HG02840 (cell line): ENCODE data around the gene ATP11A.

Source experiments
- ATAC-seq: cut with Tn5 transposase; IDR thresholded peaks from one replicate; pipeline ENCODE4 v1.9.1; 2021; ENCODE audit warnings: mild to moderate bottlenecking, moderate library complexity, moderate number of reproducible peaks; ENCODE audit not compliant: unreplicated experiment, low FRiP score

Gene ATP11A

GRCh38 chr13:112756081-112756480 lies 66.2 kb downstream of the ATP11A start:
- ATAC-seq, result no peak

GRCh38 chr13:112756511-112756966 lies 66.7 kb downstream of the ATP11A start:
- ATAC-seq, result no peak

GRCh38 chr13:112756967-112757758 lies 67.3 kb downstream of the ATP11A start:
- ATAC-seq, result no peak

- ATAC-seq, result no peak
Observed at GRCh38 chr13:112757759-112758086, 67.9 kb downstream of the ATP11A start.

GRCh38 chr13:112759053-112759452 lies 69.2 kb downstream of the ATP11A start:
- no peak for ATAC-seq

- no peak for ATAC-seq
Observed at GRCh38 chr13:112759827-112760226, 70.0 kb downstream of the ATP11A start.

GRCh38 chr13:112760435-112760834 lies 70.6 kb downstream of the ATP11A start:
- ATAC-seq, result no peak

- ATAC-seq, result no peak
Observed at GRCh38 chr13:112760931-112761330, 71.1 kb downstream of the ATP11A start.

- ATAC-seq, result no peak
Observed at GRCh38 chr13:112761701-112762689, 72.2 kb downstream of the ATP11A start.

GRCh38 chr13:112762690-112763080 lies 72.8 kb downstream of the ATP11A start:
- ATAC-seq, result no peak

- ATAC-seq, result no peak
Observed at GRCh38 chr13:112764028-112764427, 74.2 kb downstream of the ATP11A start.

- no peak for ATAC-seq
Observed at GRCh38 chr13:112764864-112765561, 75.2 kb downstream of the ATP11A start.

GRCh38 chr13:112765731-112766130 lies 75.9 kb downstream of the ATP11A start:
- no peak for ATAC-seq

GRCh38 chr13:112766336-112766735 lies 76.5 kb downstream of the ATP11A start:
- ATAC-seq, result no peak

- ATAC-seq, result no peak
Observed at GRCh38 chr13:112767506-112768471, 78.0 kb downstream of the ATP11A start.

GRCh38 chr13:112768795-112769481 lies 79.1 kb downstream of the ATP11A start:
- ATAC-seq, result no peak

GRCh38 chr13:112769615-112770014 lies 79.8 kb downstream of the ATP11A start:
- no peak for ATAC-seq

- ATAC-seq, result no peak
Observed at GRCh38 chr13:112770504-112770903, 80.7 kb downstream of the ATP11A start.
